ENCODE results near the gene PPP1R9A.

Gene PPP1R9A

GRCh38 chr7:95209276-95209675 lies 301.9 kb downstream of the PPP1R9A start:
- DNase-seq: no peak

DNA sequence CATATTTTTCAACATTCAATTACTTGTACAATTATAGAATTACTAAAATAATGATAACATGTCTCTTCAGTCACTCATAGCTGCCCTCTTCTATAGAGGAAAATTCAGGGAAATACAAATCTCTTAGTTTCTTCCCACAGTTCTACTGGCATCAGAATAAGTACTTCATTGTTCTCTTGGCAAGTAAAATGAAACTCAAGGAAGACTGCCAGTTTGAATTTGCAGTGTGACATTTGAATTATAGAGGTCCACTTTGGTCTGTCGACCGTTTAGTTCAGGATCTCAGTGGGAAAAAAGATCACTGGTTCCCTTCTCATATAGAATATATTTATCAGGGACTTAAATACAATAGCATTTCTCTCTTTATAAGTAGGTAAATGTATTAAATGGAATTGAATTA lies 302.4 kb downstream of the PPP1R9A start:
- no peak for DNase-seq

DNA sequence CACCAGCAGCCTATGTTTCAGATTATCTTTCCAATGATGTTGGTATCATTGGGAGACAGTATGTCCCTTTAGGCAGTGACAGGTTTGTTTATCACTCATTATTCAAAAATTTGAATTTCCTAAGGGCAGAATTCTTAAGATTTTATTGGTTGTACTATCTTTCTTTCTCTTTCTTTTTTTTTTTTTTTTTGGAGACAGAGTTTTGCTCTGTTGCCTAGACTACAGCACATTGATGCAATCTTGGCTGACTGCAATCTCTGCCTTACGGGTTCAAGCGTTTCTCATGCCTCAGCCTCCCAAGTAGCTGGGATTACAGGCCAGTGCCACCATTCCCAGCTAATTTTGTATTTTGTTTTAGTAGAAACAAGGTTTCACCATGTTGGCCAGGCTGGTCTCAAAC lies 305.8 kb downstream of the PPP1R9A start:
- no peak for DNase-seq

GRCh38 chr7:95213809-95214492 lies 306.6 kb downstream of the PPP1R9A start:
- no peak for DNase-seq

GRCh38 chr7:95219721-95220120 lies 312.3 kb downstream of the PPP1R9A start:
- DNase-seq: no peak

GRCh38 chr7:95220328-95220727 lies 312.9 kb downstream of the PPP1R9A start:
- no peak for DNase-seq

GRCh38 chr7:95225301-95225700 lies 317.9 kb downstream of the PPP1R9A start:
- DNase-seq: no peak

DNA sequence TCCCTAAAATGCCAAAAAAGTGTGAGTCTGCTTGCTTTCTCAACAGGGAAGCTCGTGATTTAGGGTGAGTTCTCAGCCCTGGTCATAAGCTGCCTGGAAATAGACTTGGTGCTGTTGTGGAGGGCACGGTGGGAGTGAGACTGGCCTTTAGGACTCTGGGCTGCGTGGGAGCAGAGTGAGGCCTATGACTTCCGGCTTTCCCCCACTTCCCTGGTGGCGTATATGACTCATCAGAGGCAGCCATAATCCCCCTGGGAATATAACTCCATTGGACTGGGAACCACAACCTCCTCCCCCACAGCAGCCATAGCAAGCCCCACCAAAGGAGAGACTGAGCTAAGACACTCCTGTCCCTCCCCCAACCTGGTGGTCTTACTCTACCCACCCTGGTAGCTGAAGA lies 321.9 kb downstream of the PPP1R9A start:
- DNase-seq: no peak

GRCh38 chr7:95238252-95238943 lies 331.0 kb downstream of the PPP1R9A start:
- no peak for DNase-seq

DNA sequence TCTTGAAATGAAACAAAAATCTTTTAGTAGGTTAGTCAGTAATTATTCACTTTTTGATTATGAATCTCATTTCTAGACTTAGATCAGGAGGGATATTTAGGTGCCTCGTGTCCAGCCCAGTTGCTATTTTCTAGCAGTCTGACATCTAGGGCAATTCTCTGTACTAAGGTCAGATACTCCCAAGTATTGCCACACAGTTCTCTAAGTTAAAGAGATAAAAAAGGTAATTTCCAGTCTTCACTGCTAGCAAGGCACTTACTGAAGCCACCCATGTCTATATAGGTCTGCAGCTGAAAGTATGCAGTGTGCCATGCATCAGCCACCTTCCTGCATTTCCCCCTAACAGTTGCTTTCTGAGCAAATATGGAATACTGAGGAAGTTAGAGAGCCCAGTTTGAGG lies 333.5 kb downstream of the PPP1R9A start:
- DNase-seq: no peak

- DNase-seq: no peak
These were observed 334.9 kb downstream of the PPP1R9A start for GRCh38 chr7:95242266-95242665.

- no peak for DNase-seq
These were observed 337.2 kb downstream of the PPP1R9A start for GRCh38 chr7:95244616-95245015.

GRCh38 chr7:95245828-95246500 lies 338.6 kb downstream of the PPP1R9A start:
- DNase-seq: no peak

- DNase-seq: peak; percentile 80 to 82
These were observed 339.5 kb downstream of the PPP1R9A start for GRCh38 chr7:95246831-95247370.

DNA sequence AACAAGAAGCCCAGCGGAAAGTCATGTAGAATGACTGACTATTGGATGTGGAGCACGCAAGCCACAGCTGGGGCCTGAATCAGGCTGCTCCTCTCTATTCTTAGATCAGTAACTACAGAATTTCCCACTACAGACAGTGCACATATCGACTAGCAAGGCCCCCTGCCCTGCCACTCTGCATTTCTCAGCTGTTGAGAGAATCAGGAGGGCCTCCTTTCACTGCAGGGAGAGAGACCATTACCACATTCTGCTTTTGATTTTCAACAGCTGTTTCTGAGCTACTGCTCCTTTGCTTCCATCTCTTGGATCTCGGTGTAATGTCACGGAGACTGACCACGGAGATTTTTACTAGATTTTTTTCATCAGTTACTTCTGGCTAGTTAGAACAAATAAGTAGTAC lies 343.2 kb downstream of the PPP1R9A start:
- DNase-seq: no peak

- no peak for DNase-seq
These were observed 344.6 kb downstream of the PPP1R9A start for GRCh38 chr7:95251966-95252365.

- no peak for DNase-seq
These were observed 346.6 kb downstream of the PPP1R9A start for GRCh38 chr7:95253986-95254385.

DNA sequence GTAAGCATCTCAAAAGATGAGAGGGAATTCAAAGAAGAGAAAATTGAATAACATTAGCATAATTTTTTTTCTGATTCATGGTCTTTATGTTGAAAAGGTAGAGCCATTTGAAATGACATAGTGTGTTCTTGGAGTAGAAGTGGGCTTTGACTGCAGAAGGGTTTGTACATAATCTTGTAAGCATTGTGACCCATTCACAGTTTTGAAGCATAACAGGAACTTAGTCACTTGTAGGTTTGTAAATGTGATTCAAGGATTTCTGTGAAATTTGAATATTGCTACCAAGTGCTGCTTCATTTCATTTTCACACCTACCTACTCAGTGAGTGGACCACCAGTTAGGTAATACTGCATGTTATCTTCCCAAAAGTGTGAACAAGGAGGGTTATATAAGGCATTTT lies 348.3 kb downstream of the PPP1R9A start:
- no peak for DNase-seq

DNA sequence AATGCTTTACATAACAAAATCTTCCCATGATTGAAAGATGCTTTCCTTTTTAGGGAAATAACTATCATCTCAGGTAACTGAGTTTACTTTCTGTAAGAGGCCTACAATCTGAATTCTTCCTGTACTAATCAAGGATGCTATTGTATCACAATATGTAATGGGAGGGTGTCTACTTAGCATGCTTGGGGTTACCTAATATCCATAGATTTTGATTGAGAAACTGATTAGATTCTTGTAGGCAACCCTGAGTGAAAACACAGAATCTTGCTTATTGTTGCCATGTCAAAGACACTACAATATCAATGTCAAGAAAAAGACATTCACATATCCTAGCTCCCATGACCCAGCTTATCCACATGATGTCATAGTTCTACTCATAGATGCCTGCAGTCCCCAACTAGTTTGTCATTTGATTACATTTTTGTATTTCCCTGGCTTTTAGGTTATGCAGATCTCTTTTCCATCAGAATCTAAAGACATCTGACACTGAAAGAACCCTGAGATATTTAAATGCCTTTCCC lies 354.6 kb downstream of the PPP1R9A start:
- no peak for DNase-seq

DNA sequence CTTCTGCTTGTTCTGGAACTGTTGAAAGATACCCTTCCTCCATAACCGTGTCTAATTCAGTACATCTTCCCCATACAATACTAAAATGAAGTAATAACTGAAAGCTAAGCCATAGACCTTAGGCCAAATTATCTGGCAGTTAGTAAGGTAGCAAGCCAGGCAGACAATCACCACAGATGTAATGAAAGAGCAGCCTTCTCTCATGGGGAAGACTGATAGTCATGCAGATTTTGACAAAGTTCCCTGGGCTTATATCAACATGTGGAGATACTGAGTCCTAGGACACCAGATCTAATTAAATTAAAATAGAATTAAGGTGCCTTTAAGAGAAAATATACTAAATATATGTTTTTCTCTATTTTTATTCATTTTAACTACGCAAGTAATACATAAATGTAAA lies 355.5 kb downstream of the PPP1R9A start:
- DNase-seq: no peak

DNA sequence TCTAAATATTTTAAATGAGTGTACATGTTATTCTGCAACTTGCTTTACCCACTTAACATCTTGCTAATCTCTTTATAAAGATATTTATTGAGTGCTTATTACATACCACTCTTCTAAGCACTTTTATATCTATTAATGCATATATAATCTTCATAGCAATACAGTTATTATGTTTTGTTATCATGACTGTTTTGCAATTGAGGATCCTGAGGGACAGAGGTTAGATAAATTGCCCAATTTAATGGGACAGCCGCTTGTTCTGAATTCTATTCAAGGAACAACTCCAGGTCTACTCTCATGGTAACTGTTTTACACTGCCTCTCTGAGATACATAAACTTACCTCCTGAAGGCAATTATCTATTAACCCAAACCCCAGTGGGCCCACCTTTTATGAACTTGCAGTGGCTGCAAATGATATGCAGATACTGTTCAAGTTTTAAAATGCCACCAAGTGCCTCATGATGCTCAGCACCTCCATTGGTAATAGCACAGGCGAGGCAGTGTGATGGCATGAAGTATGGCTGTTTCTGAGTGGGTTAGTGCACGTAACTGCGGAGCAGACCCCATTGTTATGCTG lies 356.5 kb downstream of the PPP1R9A start:
- no peak for DNase-seq

DNA sequence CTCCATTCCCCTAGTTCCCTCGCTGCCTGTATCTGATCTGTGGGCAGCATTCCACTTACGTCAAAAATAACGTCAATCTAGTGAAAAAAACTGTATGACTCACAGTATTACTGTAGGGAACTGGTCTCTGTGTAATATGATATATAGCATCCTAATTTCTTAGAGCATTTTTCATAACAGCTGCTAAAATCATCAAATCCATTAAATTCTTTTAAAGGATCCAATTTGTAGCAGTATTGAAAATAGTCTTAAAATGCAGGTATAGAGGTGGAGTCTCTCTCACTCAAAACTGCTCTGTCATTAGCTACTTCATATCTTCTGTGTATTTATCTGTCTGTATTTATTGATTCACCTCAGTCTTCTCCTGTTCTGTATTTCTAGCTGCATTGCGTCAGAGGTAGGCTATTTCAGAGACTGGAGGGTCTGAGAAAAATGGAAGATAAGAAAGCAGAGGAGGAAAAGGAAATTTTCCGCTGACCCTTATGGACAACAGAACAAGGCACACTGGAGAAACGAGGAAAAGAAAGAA lies 357.0 kb downstream of the PPP1R9A start:
- no peak for DNase-seq

DNA sequence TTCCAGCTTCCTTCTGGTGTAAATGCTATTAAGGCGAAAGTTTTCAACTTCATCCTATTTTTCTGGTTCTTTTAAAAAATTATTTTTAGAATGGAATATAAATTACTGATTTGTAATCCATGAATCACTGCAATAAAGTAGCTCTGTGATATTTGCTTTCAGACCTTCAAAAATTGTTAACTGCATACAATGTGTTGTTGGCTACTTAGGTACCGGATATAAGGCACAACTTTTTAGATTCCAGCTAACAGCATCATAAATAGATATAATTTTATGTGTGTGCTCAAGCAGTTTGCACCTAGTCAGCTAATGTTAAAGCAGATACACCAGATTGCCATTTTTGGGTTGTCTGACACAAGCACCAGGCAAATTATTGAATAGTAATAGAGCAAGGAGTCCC lies 358.2 kb downstream of the PPP1R9A start:
- no peak for DNase-seq

Measured in Kasumi-1 (cell line).